Esophagus (tissue), 2 donors: ENCODE data around the gene SP7. TPM values are rescaled to one million over a fixed set of nuclear protein-coding genes. Genes with fewer than 3 reads are reported as not detected.

Source experiments
- H3K27ac ChIP-seq, 2 donors: one replicate each; pipeline ENCODE4 v1.5.1; 2013; ENCODE audit warnings: low read depth in 2 of 2, mild to moderate bottlenecking in 2 of 2, inconsistent platforms in 1 of 2, low read length in 1 of 2, moderate library complexity in 1 of 2
- H3K27me3 ChIP-seq, 2 donors: one replicate each; pipeline ENCODE4 v1.6.1; 2013; ENCODE audit warnings: low read length in 2 of 2, control low read depth in 1 of 2, mild to moderate bottlenecking in 1 of 2; ENCODE audit not compliant: insufficient read depth in 2 of 2, control insufficient read depth in 1 of 2
- H3K36me3 ChIP-seq, 2 donors: one replicate each; pipeline ENCODE4 v1.6.1; 2013; ENCODE audit warnings: low read length in 1 of 2; ENCODE audit not compliant: control insufficient read depth in 2 of 2, insufficient read depth in 2 of 2
- H3K4me1 ChIP-seq, 2 donors: one replicate each; pipeline ENCODE4 v1.6.1; 2013; ENCODE audit warnings: low read length in 1 of 2; ENCODE audit not compliant: control insufficient read depth in 2 of 2, insufficient read depth in 2 of 2
- H3K4me3 ChIP-seq, 2 donors: one replicate each; pipeline ENCODE4 v1.5.1; 2013; ENCODE audit warnings: low read length in 2 of 2, mild to moderate bottlenecking in 2 of 2, low read depth in 1 of 2, moderate library complexity in 1 of 2
- H3K9me3 ChIP-seq, 2 donors: one replicate each; pipeline ENCODE4 v1.6.1; 2013; ENCODE audit warnings: mild to moderate bottlenecking in 2 of 2, low read depth in 1 of 2, low read length in 1 of 2, moderate library complexity in 1 of 2; ENCODE audit not compliant: control insufficient read depth in 2 of 2, insufficient read depth in 1 of 2
- WGBS, 2 donors: extraction: QIAGEN DNeasy Blood & Tissue Kit; methylation state at CpG; one replicate each; pipeline ENCODE4 v1.1.7; 2013; 5-methylcytosine and 5-hydroxymethylcytosine counted together
- polyA plus RNA-seq, 2 donors: library from polyadenylated mRNA; stranded (reverse); fragments of 200-250 nt; gene quantifications; one replicate each; pipeline ENCODE4 v1.2.3, GENCODE V29; 2013
- donor health status: healthy with polysubstance abuse.
- donor health status: Bipolar disorder and iron deficiency.

Gene SP7
- polyA plus RNA-seq, 2 donors: not detected

GRCh38 chr12:53347905-53348304 lies 11.8 kb upstream of the SP7 start:
- no peaks in the 10 kb centered on the region for H3K9me3 ChIP-seq
- no peaks in the 10 kb centered on the region for H3K27me3 ChIP-seq
- no peak overlapping the region for H3K27ac ChIP-seq
- H3K36me3 ChIP-seq: no peaks in the 10 kb centered on the region
- no peak overlapping the region for H3K4me3 ChIP-seq
- no peaks in the 10 kb centered on the region for H3K4me1 ChIP-seq
- WGBS, 2 donors: 84 to 91% methylated on average over 4 of the region's 4 CpGs

DNA sequence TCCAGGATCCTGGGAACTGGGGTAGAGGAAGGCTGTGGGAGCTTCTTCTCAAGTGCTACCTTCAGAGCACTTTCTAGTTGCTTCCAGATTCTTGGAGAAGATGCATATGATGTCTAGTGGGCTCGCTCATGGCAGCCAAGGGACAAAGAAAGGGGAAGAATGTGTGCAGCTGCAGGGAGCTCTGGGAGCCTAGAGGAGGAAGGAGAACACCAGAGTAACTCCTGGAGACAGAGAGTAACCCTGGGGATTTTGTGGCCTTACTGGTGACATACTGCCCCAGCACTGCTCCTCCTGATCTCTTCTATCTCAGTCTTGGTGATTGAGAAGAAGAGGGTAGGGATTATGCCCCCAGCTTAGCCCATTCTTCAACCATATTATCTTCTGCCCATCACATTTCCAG lies 10.3 kb upstream of the SP7 start:
- no peak overlapping the region for H3K4me3 ChIP-seq
- 91 to 92% methylated on average over 1 of the region's 1 CpG for WGBS, 2 donors
- no peaks in the 10 kb centered on the region for H3K4me1 ChIP-seq
- H3K27me3 ChIP-seq: no peaks in the 10 kb centered on the region
- H3K9me3 ChIP-seq: no peaks in the 10 kb centered on the region
- no peaks in the 10 kb centered on the region for H3K36me3 ChIP-seq
- H3K27ac ChIP-seq: no peak overlapping the region

DNA sequence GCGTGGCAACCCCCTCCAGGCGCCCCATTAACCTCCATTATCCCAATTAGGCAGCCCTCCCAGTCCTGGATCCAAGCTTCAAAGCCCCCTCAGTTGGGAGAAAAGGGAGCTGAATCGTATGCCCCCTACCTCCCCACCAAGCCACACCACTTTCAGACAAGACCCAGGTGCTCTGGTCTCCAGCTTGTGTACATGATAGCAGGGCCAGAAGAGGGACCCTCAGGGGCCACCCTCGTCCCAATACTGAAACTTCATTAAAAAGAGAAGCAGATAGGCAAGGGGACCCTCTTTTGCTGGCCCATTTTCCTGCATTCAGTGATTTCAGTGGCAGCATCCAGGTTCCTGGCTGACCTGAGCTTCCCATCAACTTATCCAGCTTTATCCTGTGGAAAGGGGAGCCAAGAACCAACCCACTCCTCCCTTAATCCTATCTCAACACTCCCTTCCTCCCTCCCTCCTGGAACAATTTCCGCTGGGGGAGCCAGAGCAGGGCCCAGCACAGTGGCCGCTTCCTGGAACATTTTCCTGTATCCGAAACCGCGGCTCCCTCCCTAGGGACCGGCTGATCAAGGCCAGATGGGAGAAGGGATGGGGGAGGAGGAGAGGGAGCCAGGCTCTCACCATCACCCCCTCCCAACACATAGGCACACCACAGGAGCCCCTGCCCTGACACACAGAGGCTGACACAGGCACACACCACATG lies 9.5 kb upstream of the SP7 start:
- peak overlapping the region; percentile 78 to 82 for H3K27ac ChIP-seq
- 35 to 37% methylated on average over 10 of the region's 10 CpGs for WGBS, 2 donors
- peak overlapping the region in 1 of 2 donors; percentile 56 for H3K4me3 ChIP-seq
- no peaks in the 10 kb centered on the region for H3K36me3 ChIP-seq
- no peaks in the 10 kb centered on the region for H3K27me3 ChIP-seq
- no peaks in the 10 kb centered on the region for H3K9me3 ChIP-seq
- no peaks in the 10 kb centered on the region for H3K4me1 ChIP-seq

GRCh38 chr12:53344824-53345485 lies 8.8 kb upstream of the SP7 start:
- Histone ChIP-seq H3K27me3 (no peaks in the 10 kb centered on the region), H3K27ac (peak overlapping the region; percentile 78 to 82), H3K9me3 (no peaks in the 10 kb centered on the region), H3K4me1 (no peaks in the 10 kb centered on the region), H3K36me3 (no peaks in the 10 kb centered on the region), H3K4me3 (peak overlapping the region; percentile 56)
- WGBS, 2 donors: 0 to 1% methylated on average over 26 to 50 of the region's 50 CpGs

DNA sequence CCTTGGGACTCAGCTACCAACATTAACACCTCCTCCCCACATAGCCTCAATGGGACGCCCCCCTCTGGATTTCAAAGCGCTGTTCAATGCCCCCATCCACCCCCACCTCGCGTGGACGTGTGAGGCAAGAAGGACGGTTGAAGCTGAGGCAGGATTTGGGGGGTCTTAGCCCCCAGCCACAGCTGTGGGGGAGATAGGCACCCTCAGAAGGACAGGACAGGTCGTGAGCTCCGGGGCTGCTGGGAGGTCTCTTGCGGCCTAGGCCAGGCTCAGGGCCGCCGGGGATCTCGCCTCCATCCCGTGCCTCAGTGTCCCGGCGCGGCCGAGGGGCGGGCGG lies 8.3 kb upstream of the SP7 start:
- WGBS, 2 donors: 2 to 10% methylated on average over 12 to 19 of the region's 19 CpGs

GRCh38 chr12:53343969-53344368 lies 7.8 kb upstream of the SP7 start:
- H3K4me1 ChIP-seq: no peaks in the 10 kb centered on the region
- no peak overlapping the region for H3K4me3 ChIP-seq
- H3K9me3 ChIP-seq: no peaks in the 10 kb centered on the region
- 93 to 100% methylated on average over 4 of the region's 4 CpGs for WGBS, 2 donors
- H3K27me3 ChIP-seq: no peaks in the 10 kb centered on the region
- no peak overlapping the region for H3K27ac ChIP-seq
- no peaks in the 10 kb centered on the region for H3K36me3 ChIP-seq

More for the DNA sequence above, 8.3 kb upstream of the SP7 start:
- Histone ChIP-seq H3K4me1 (no peaks in the 10 kb centered on the region), H3K4me3 (peak overlapping the region; percentile 56), H3K27ac (peak overlapping the region in 1 of 2 donors; percentile 82), H3K27me3 (no peaks in the 10 kb centered on the region), H3K36me3 (no peaks in the 10 kb centered on the region), H3K9me3 (no peaks in the 10 kb centered on the region)

DNA sequence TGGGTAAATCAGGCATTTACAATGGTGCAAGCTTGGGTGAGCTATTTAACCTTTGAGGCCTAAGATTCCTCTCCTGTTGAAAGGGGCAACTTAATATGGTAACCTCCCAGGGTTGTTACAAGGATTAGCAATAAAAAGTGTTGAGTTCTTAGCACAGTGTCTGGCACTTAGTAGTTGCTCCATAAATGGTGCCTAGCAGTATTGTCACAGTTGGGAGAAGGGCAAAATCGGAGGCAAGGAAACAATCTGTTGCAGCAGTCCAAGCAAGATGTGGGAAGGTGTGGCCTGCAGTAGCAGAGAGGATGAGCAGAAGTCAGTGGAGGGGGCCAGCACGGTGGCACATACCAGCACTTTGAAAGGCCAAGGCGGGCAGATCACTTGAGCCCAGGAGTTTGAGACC lies 7.3 kb upstream of the SP7 start:
- Histone ChIP-seq H3K4me3 (no peak overlapping the region), H3K27me3 (no peaks in the 10 kb centered on the region), H3K36me3 (no peaks in the 10 kb centered on the region), H3K4me1 (no peaks in the 10 kb centered on the region), H3K27ac (no peak overlapping the region), H3K9me3 (no peaks in the 10 kb centered on the region)
- 64 to 69% methylated on average over 3 of the region's 3 CpGs for WGBS, 2 donors

GRCh38 chr12:53340398-53340797 lies 4.2 kb upstream of the SP7 start:
- H3K4me3 ChIP-seq: no peak overlapping the region
- 83 to 85% methylated on average over 9 of the region's 9 CpGs for WGBS, 2 donors
- H3K27me3 ChIP-seq: no peaks in the 10 kb centered on the region
- H3K9me3 ChIP-seq: no peaks in the 10 kb centered on the region
- H3K4me1 ChIP-seq: no peaks in the 10 kb centered on the region
- H3K36me3 ChIP-seq: no peaks in the 10 kb centered on the region
- H3K27ac ChIP-seq: no peak overlapping the region

DNA sequence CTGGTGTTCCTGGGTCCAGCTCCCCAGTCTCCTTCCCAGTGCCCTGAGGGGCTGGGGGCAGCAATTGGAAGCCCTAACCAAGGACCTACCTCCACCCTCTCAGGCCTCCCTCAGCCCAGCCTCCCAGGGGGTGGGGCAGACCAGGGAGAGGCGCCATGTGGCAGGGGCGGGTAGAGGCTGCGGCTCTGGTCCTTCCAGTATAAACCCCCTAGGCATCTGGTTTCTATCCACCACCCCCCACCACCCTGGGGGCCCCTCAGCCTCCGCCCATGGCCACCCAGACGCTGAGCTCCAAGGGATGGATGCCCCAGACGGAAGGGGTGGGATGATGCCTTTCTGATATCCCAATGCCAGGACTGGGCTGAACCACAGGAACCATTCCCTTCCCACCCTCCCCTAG lies 2.8 kb upstream of the SP7 start:
- H3K9me3 ChIP-seq: no peaks in the 10 kb centered on the region
- H3K27me3 ChIP-seq: no peaks in the 10 kb centered on the region
- H3K4me3 ChIP-seq: no peak overlapping the region
- H3K36me3 ChIP-seq: no peaks in the 10 kb centered on the region
- no peak overlapping the region for H3K27ac ChIP-seq
- H3K4me1 ChIP-seq: no peaks in the 10 kb centered on the region
- 45 to 57% methylated on average over 6 of the region's 6 CpGs for WGBS, 2 donors

DNA sequence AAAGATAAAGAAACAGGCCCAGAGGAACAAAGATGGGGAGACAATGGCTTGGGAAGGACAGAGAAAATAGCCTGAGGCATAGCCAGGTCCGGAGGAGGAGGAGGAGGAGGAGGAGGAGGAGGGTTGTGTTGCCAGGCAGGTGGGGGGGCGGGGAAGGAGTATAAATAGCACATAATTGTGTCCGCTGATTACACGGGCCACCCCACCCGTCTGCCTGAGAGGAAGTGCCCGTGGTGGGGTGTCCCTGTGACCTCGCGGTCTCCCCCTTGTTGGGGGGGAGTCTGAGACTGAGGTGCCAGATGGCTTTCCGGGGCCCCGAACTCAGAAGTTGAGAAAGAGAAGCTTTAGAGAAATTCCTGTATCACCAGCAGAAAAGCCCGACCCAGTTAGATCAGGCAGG lies 1.9 kb upstream of the SP7 start:
- H3K4me1 ChIP-seq: no peaks in the 10 kb centered on the region
- no peak overlapping the region for H3K27ac ChIP-seq
- H3K36me3 ChIP-seq: no peaks in the 10 kb centered on the region
- WGBS, 2 donors: 38 to 40% methylated on average over 11 of the region's 11 CpGs
- H3K4me3 ChIP-seq: no peak overlapping the region
- H3K9me3 ChIP-seq: no peaks in the 10 kb centered on the region
- no peaks in the 10 kb centered on the region for H3K27me3 ChIP-seq
